KBM-7 (cell line): ENCODE data around the gene ENOSF1.
"Not testable (repeated sequence)": the region's sequence is repeated elsewhere in the genome, so short reads cannot be mapped to it uniquely, and the experiment has no call there.

ENCODE experiments used
- DNase-seq: peaks from one replicate; pipeline ENCODE4 v3.0.0-alpha.2; 2015
- in situ Hi-C: fragments of 300-500 bp; cut with MboI; formaldehyde crosslinking; loops from 2 replicates; pipeline ENCODE4 v1.14.3; 2020; ENCODE audit warnings: low sequenced_read_pairs, low pct_unique_long_range_greater_than_20kb, mixed read lengths

ENOSF1 gene

GRCh38 chr18:710418-711300, 1.8 kb downstream of the ENOSF1 start:
- DNase-seq, result no peak
- in situ Hi-C loops, result no loop called here

DNA sequence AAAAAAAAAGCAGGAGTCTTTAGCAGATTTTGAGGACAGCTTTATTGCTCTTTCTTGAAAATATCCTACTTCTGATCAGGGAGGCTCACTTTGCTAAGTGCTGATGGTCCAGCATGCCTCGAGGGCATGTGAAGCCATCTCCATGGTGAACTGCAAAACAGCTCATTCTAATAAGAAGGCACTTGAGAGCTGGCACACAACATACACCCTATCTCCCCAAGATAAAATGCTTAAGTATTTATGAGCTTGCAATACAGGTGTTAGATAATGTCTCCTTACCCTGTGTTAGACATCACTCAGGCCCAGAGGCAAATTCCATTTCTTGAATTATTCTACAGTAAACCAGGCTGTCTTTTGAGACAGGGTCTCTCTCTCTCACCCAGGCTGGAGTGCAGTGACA, 2.7 kb downstream of the ENOSF1 start:
- in situ Hi-C loops, result no loop called here
- DNase-seq, result no peak

DNA sequence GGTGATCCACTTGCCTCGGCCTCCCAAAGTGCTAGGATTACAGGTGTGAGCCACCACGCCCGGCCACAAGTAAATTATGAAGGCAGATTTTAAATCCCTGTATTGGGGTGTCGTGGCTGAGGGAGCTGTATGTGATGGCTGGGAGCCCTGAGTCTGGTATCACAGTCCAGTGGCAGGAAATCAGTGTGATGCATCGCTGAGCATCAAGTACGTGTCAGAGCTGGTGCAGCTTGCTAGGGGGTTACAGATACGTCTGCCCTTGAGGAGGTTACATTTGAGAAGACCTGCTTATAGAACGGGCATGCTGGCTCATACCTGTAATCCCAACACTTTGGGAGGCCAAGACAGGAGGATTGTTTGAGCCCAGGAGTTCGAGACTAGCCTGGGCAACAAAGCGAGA, 4.3 kb downstream of the ENOSF1 start:
- no peak for DNase-seq
- in situ Hi-C loops, result no loop called here

- no peak for DNase-seq
- in situ Hi-C loops, result no loop called here
These were observed 6.0 kb downstream of the ENOSF1 start for GRCh38 chr18:706405-706804.

- DNase-seq, result no peak
- in situ Hi-C loops, result no loop called here
These were observed 9.0 kb downstream of the ENOSF1 start for GRCh38 chr18:703213-703967.

GRCh38 chr18:697800-698199, 14.6 kb downstream of the ENOSF1 start:
- in situ Hi-C loops, result no loop called here
- DNase-seq, result no peak

GRCh38 chr18:697012-697411, 15.4 kb downstream of the ENOSF1 start:
- no peak for DNase-seq
- in situ Hi-C loops, result no loop called here

- DNase-seq, result no peak
- in situ Hi-C loops, result no loop called here
These were observed 18.8 kb downstream of the ENOSF1 start for GRCh38 chr18:693466-694187.

DNA sequence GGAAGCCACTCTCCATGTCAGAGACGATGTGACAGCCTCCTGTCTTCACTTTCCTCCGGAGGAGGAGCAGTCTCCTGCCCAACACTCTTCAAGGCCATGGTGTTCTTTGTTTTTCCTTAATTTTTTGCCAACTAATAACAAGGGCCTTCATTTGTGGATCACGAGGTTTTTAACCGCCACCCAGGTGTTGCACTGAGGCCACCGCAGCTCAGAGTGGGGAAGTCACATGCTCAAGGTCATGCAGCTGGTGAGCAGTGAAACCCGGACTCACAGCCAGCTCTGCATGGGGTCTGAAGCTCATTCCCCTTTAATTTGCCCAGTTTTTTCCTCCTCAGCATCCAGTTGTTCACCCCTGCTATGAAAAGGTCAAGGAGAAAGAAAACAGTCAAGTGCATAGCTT, 19.6 kb downstream of the ENOSF1 start:
- no peak for DNase-seq
- in situ Hi-C loops, result no loop called here

DNA sequence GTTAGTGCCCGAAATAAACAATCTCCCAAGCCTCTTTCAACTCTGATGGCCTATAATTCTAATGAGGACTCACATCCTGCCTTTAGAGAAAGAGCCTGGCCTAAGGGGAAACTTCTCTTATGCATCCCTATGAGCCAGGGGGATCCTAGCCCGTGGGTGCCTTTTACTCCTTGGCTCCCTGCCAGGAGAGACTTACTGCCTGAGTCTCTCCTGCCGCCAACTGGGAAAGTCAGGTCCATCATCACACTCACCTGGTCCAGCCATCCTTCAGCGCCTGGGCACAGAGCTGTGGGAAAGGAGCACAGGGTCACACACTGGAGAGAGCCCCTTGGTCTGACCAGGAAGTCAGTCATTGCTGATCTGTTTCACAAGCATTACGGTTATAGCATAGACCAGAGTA, 24.1 kb downstream of the ENOSF1 start:
- in situ Hi-C loops, result no loop called here
- DNase-seq, result no peak

- in situ Hi-C loops, result no loop called here
- no peak for DNase-seq
These were observed 25.9 kb downstream of the ENOSF1 start for GRCh38 chr18:686339-687111.

DNA sequence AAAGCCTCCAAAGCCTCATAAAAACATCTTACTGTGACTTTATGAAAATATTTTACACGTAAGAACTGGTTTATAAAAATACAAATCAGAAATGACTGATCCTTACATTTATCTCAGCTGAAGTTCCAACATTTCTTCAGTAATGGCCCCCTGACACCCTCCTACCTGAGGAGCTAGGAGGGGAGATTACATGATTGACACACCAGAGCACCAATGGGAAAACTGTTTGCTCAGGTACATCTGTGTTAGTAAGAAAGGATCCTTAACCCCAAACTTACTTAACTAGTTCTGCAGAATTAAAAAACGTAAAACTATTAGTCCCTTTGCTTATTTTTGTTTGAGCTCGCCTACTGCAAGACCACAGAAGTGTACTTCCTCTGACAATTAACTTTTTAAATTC, 27.0 kb downstream of the ENOSF1 start:
- DNase-seq, result no peak
- in situ Hi-C loops, result no loop called here

GRCh38 chr18:683531-683930, 28.9 kb downstream of the ENOSF1 start:
- in situ Hi-C loops, result no loop called here
- DNase-seq, result no peak

DNA sequence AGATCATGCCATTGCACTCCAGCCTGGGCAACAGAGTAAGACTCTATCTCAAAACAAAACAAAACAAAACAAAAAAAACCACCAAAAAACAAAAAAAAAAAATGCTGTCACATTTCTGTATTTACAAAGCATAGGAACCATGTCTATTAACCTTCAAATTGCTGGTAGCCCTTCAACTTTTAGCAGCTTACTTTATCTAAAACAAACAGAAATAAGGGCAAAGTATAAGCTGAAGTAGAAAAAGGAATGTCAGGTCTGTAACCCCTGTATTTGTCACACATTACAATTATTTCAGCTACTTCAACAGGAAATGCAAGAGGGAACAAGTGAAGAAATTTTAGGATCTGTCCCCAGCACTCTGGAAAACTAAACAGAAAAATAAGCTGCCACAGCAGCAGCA, 29.6 kb downstream of the ENOSF1 start:
- in situ Hi-C loops, result no loop called here
- DNase-seq, result no peak

DNA sequence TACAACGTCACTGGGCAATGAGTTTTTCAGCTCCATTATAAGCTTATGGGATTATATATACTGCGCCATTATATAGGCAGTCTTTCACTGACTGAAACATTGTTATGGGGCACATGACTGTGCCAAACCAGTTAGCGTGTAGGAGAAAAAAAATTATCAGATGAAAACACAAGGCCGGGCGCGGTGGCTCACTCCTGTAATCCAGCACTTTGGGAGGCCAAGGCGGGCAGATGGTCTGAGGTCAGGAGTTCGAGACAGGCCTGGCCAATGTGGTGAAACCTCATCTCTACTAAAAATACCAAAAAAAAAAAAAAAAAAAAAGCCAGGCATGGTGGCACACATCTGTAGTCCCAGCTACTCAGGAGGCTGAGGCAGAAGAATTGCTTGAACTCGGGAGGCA, 30.0 kb downstream of the ENOSF1 start:
- DNase-seq, in situ Hi-C loops: not testable (repeated sequence)

DNA sequence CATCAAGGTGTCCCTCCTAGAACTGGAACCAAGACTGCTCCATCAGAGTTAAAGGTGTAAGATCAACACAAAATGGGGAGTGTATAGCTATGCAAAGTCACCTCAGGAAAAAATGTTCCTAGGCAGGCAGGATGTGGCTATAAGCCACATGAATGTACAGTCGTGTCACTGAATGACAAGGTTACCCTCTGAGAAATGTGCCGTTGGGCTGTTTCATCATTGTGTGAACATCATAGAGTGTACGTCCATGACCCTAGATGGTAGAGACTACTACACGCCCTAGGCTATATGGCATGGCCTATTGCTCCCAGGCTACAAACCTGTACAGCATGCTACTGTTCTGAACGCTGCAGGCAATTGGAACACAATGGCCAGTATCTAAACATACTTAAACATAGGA, 30.4 kb downstream of the ENOSF1 start:
- DNase-seq, result no peak
- in situ Hi-C loops, result no loop called here

DNA sequence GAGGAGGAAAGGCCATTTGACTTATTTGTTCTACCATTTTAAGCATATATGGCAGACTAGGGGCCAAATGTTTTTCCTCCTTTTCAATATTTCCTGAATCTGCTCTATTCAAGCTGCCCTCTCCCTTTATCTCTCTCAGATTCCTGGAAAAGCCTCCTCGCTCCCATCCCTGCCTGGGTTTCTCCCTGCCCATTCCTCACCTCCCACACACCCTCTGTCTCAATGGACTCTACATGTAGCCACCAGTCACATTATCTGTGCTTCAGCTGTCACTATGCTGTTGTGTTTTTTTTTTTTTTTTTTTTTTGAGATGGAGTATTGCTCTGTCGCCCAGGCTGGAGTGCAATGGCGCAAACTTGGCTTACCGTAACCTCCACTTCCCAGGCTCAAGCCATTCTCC, 32.0 kb downstream of the ENOSF1 start:
- DNase-seq, result no peak
- in situ Hi-C loops, result no loop called here

GRCh38 chr18:679516-679915, 32.9 kb downstream of the ENOSF1 start:
- in situ Hi-C loops, result no loop called here

DNA sequence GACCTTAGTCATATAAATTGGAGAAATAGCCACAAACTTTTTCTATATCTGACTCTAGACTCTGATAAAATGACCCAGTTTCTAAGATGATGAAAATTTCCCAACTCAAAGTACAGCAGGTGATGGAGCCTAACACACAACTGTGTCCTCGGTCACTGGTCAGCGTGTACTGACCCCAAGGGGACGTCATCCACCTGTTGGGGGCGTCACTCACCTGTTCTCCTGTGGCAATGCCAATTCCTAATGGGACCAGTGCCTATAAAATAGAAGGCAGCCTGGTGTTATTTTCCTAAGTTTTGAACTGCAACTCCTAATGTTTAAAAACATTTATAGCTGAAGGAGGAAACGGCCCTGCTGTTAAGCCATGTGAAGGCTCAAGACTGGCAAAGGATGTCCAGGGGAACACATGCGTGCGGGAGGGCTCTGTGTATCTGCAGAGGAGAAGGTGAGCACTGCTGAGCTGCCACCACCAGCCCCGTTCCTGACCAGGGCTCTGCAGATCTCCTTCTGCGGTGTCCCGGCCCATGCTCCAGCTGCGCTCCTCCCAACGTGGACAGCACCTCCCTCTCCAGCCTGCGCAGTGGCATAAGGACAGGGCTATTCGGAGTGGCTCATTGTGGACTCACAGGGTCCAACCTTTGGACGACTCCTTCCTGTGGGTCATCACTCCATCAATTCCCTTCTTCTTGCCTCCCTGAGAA, 33.8 kb downstream of the ENOSF1 start:
- in situ Hi-C loops, result no loop called here
- DNase-seq, result no peak

More at GRCh38 chr18:679516-679915, 32.9 kb downstream of the ENOSF1 start:
- DNase-seq, result no peak
